ENCODE data around the gene IL17RA.

GRCh38 chr22:17164392-17165024 lies 79.7 kb downstream of the IL17RA start:
- TF ChIP-seq, protein P1, sequence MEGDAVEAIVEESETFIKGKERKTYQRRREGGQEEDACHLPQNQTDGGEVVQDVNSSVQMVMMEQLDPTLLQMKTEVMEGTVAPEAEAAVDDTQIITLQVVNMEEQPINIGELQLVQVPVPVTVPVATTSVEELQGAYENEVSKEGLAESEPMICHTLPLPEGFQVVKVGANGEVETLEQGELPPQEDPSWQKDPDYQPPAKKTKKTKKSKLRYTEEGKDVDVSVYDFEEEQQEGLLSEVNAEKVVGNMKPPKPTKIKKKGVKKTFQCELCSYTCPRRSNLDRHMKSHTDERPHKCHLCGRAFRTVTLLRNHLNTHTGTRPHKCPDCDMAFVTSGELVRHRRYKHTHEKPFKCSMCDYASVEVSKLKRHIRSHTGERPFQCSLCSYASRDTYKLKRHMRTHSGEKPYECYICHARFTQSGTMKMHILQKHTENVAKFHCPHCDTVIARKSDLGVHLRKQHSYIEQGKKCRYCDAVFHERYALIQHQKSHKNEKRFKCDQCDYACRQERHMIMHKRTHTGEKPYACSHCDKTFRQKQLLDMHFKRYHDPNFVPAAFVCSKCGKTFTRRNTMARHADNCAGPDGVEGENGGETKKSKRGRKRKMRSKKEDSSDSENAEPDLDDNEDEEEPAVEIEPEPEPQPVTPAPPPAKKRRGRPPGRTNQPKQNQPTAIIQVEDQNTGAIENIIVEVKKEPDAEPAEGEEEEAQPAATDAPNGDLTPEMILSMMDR (conservative IDR thresholded peaks at IDR 0.05; ENCODE audit: low read depth, low read length), result peak; percentile 46
- no peak for TF ChIP-seq EZH2 (IDR thresholded peaks at IDR 0.05; ENCODE audit: borderline replicate concordance, low read depth, low read length, poor library complexity, severe bottlenecking)
